Psoas muscle (tissue), 8 donors: ENCODE data around the gene MGLL. TPM values are rescaled to one million over a fixed set of nuclear protein-coding genes. Genes with fewer than 3 reads are reported as not detected.

Experiments
- ATAC-seq, 4 donors: fragments of 200-7000 bp; cut with Tn5 transposase; one replicate each; pipeline ENCODE4 v1.9.1; 2020; ENCODE audit warnings: moderate library complexity in 3 of 4, mild to moderate bottlenecking in 2 of 4
- DNase-seq, 2 donors: peaks; one replicate each; pipeline ENCODE4 v3.0.0-alpha.2; 2020
- H3K27ac ChIP-seq: fragments of 200-600 bp; one replicate; pipeline ENCODE4 v1.8.0; 2022
- H3K27me3 ChIP-seq, 3 donors: fragments of 200-600 bp in 1 of 3; one replicate each; pipeline versions ENCODE4 v1.6.1 to v1.8.0; 2013 to 2022; ENCODE audit warnings: low read length in 2 of 3, mild to moderate bottlenecking in 2 of 3, moderate library complexity in 1 of 3; ENCODE audit not compliant: insufficient read depth in 3 of 3
- H3K36me3 ChIP-seq, 2 donors: fragments of 200-600 bp in 1 of 2; one replicate each; pipeline versions ENCODE4 v1.6.1 to v1.8.0; 2013 to 2022; ENCODE audit warnings: low read depth in 1 of 2, mild to moderate bottlenecking in 1 of 2, moderate library complexity in 1 of 2; ENCODE audit not compliant: insufficient read depth in 1 of 2
- H3K4me1 ChIP-seq: fragments of 200-600 bp; one replicate; pipeline ENCODE4 v1.8.0; 2022
- H3K4me3 ChIP-seq: fragments of 200-600 bp; one replicate; pipeline ENCODE4 v1.8.0; 2022; ENCODE audit warnings: mild to moderate bottlenecking
- H3K9me3 ChIP-seq: fragments of 200-600 bp; one replicate; pipeline ENCODE4 v1.8.0; 2022
- CTCF ChIP-seq: fragments of 200-600 bp; IDR thresholded peaks from one replicate; pipeline ENCODE4 v1.8.0; 2022; ENCODE audit warnings: antibody characterized with exemption
- WGBS, 3 donors: extraction: QIAGEN DNeasy Blood & Tissue Kit; methylation state at CpG; one replicate each; pipeline versions ENCODE4 v1.1.6 to v1.1.7; 2013; 5-methylcytosine and 5-hydroxymethylcytosine counted together
- intact Hi-C, 2 donors: fragments of 100-400 bp; cut with DNase I; formaldehyde crosslinking; loops; one replicate each; pipeline versions ENCODE4 v1.11.0 to v1.14.2; 2022
- polyA plus RNA-seq, 3 donors: library from polyadenylated mRNA; stranded (reverse); fragments of 200-250 nt; gene quantifications; one replicate each; pipeline ENCODE4 v1.2.3, GENCODE V29; 2013
- total RNA-seq, 4 donors: library from RNA; stranded (reverse); fragmentation: NEBNext Ultra II Directional in 2 of 4; extraction: Animal tissue kit (Norgen Biotek cat#: 25700) in 2 of 4; gene quantifications; one replicate each; pipeline versions ENCODE4 v1.2.1 to v1.2.4, GENCODE V29; 2021 to 2023
- donor health status: healthy with polysubstance abuse.
- donor health status: DM: no; HTN: no; CAD: no; lungs with moderate emphysema.
- donor health status: Bipolar disorder and iron deficiency.
- donor health status: healthy.
- donor health status: DM: yes; HTN: yes; CAD: no.
- donor health status: DM: no; HTN: no; CAD: no.
- donor health status: DM: no; HTN: no; CAD: no.
- donor health status: DM: yes; HTN: yes; CAD: no.

Gene MGLL
- total and polyA plus RNA-seq, 7 donors = 32.8 to 85.6 (median 63.0) TPM

- Histone ChIP-seq H3K4me1 (no peaks in the 10 kb centered on the region), H3K4me3 (no peak overlapping the region), H3K27ac (no peak overlapping the region), H3K36me3 (no peaks in the 10 kb centered on the region), H3K9me3 (no peaks in the 10 kb centered on the region), H3K27me3 (no peaks in the 10 kb centered on the region)
- 54 to 59% (median 57%) methylated on average over 5 of the region's 5 CpGs for WGBS, 3 donors
- no peak for ATAC-seq
- no peak for TF ChIP-seq CTCF
- intact Hi-C loops = no loop called here
- DNase-seq = no peak
Measured at GRCh38 chr3:127849368-127849767, 27.1 kb upstream of the MGLL start.

GRCh38 chr3:127848131-127849129 is 26.1 kb upstream of the MGLL start:
- ATAC-seq (peak in 1 of 4 donors; percentile 48), DNase-seq (no peak)
- no peak overlapping the region for H3K4me3 ChIP-seq
- 61 to 69% (median 63%) methylated on average over 9 of the region's 9 CpGs for WGBS, 3 donors
- no peaks in the 10 kb centered on the region for H3K36me3 ChIP-seq
- H3K27me3 ChIP-seq = no peaks in the 10 kb centered on the region
- intact Hi-C loops = no loop called here
- H3K4me1 ChIP-seq = no peaks in the 10 kb centered on the region
- no peak overlapping the region for H3K27ac ChIP-seq
- no peaks in the 10 kb centered on the region for H3K9me3 ChIP-seq
- no peak for TF ChIP-seq CTCF

GRCh38 chr3:127847236-127847720 is 25.0 kb upstream of the MGLL start:
- no peak for ATAC-seq
- H3K36me3 ChIP-seq = no peaks in the 10 kb centered on the region
- H3K4me1 ChIP-seq = no peaks in the 10 kb centered on the region
- H3K9me3 ChIP-seq = no peaks in the 10 kb centered on the region
- no peak overlapping the region for H3K4me3 ChIP-seq
- TF ChIP-seq CTCF = no peak
- DNase-seq = no peak
- no peaks in the 10 kb centered on the region for H3K27me3 ChIP-seq
- H3K27ac ChIP-seq = no peak overlapping the region
- intact Hi-C loops = no loop called here
- 95 to 98% (median 97%) methylated on average over 4 of the region's 4 CpGs for WGBS, 3 donors

- 57 to 68% (median 58%) methylated on average over 1 of the region's 1 CpG for WGBS, 3 donors
- Histone ChIP-seq H3K27ac (no peak overlapping the region), H3K27me3 (no peaks in the 10 kb centered on the region), H3K36me3 (no peaks in the 10 kb centered on the region), H3K9me3 (no peaks in the 10 kb centered on the region), H3K4me3 (no peak overlapping the region), H3K4me1 (no peaks in the 10 kb centered on the region)
- intact Hi-C loops = no loop called here
- DNase-seq (no peak), ATAC-seq (no peak)
- TF ChIP-seq CTCF = no peak
Measured at GRCh38 chr3:127846576-127846975, 24.3 kb upstream of the MGLL start.
